Measurements from ENCODE around the gene PACRG.

PACRG gene

DNA sequence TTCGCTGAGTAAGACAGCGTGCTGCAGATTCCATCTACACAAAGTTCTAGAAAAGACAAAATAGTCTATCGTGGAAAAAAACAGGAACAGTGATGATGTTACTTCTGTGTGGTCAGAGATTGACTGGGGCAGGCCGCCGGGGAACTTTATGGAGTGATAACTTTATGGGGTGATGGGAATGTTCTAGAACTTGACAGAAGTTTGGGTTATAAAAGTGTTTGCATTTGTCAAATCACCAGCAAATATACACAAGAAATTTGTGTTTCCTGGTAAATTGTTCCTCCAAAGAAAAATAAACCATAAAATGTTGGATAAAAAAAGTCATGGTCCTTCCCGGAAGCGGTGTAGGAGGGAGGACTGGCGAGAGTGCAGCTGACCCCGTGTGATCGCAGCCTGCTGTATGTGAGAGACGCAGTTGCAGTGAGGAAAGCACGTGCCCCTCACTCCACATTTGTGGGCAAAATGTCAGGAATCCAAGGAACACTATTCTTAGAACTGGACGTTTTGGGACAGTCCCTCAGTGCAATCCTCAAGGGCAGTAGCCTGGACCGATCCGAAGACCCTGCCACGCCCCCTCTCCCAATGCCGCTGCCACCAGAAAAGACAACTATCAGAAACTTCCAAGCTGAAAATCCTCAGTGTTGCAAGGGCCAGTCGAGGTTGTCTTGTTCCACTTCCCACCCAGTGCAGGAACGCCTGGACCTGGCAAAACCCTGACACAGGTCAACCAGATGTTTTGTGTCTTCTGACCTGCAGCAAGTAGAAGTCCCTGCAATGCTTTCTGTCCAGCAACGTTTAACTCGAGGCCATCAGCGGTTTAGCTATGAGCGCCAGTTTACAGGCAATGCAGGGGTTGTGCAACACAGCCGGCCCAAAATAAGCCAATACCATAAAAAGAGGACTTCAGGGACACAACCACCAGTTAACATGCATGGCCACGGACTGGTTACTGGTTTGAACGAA lies 606.2 kb downstream of the PACRG start:
- H3K4me2 ChIP-seq (ENCODE audit: low read depth, low read length, poor library complexity, severe bottlenecking): no peak overlapping the region

DNA sequence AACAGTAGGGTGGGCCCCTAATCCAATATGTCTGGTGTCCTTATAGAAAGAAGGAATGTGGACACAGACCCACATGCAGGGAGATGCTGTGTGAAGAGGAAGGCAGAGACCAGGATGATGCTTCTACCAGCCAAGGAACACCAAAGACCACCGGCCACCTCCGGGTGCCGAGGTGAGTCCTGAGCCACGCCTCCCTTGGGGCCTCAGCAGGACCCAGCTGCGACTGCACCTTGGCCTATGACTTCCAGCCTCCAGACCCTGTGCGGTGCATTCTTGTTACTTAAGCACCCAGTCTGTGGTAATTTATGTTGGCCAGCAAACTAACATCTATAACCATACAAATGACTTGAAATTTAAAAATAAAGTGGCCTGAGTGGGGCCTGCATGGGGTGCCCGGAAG lies 607.3 kb downstream of the PACRG start:
- TF ChIP-seq, protein P1, sequence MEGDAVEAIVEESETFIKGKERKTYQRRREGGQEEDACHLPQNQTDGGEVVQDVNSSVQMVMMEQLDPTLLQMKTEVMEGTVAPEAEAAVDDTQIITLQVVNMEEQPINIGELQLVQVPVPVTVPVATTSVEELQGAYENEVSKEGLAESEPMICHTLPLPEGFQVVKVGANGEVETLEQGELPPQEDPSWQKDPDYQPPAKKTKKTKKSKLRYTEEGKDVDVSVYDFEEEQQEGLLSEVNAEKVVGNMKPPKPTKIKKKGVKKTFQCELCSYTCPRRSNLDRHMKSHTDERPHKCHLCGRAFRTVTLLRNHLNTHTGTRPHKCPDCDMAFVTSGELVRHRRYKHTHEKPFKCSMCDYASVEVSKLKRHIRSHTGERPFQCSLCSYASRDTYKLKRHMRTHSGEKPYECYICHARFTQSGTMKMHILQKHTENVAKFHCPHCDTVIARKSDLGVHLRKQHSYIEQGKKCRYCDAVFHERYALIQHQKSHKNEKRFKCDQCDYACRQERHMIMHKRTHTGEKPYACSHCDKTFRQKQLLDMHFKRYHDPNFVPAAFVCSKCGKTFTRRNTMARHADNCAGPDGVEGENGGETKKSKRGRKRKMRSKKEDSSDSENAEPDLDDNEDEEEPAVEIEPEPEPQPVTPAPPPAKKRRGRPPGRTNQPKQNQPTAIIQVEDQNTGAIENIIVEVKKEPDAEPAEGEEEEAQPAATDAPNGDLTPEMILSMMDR (IDR thresholded peaks at IDR 0.05; ENCODE audit: insufficient read depth, low read length, poor library complexity, severe bottlenecking): no peak
- no peak for TF ChIP-seq EZH2phosphoT487 (conservative IDR thresholded peaks at IDR 0.05; ENCODE audit: low read length)
- Histone ChIP-seq H3K27me3 (ENCODE audit: low read length) (no peaks in the 10 kb centered on the region), H3K79me2 (ENCODE audit: insufficient read depth, low read length) (no peaks in the 10 kb centered on the region), H3K9me2 (replicated peaks; ENCODE audit: insufficient read depth, low read length) (no peaks in the 10 kb centered on the region), H3K4me2 (ENCODE audit: low read depth, low read length, poor library complexity, severe bottlenecking) (no peak overlapping the region), H4K20me1 (ENCODE audit: low read depth, low read length) (no peaks in the 10 kb centered on the region), H3F3A (ENCODE audit: insufficient read depth) (no peaks in the 10 kb centered on the region), H3K27ac (ENCODE audit: low read depth, low read length) (no peak overlapping the region), H2AFZ (ENCODE audit: low read depth, low read length, severe bottlenecking) (no peak overlapping the region), H3K9ac (ENCODE audit: low read length) (no peak overlapping the region), H3K9me3 (ENCODE audit: insufficient read depth, low read length) (no peaks in the 10 kb centered on the region), H3K36me3 (ENCODE audit: low read length) (no peaks in the 10 kb centered on the region), H3K4me3 (ENCODE audit: insufficient read depth, low read length, poor library complexity, severe bottlenecking) (no peak overlapping the region)

More for the DNA sequence above, 606.2 kb downstream of the PACRG start:
- H2AFZ ChIP-seq (ENCODE audit: low read depth, low read length, severe bottlenecking): no peak overlapping the region
- no peak overlapping the region for H3K27ac ChIP-seq (ENCODE audit: low read depth, low read length)
- no peaks in the 10 kb centered on the region for H3K9me2 ChIP-seq (replicated peaks; ENCODE audit: insufficient read depth, low read length)
- no peaks in the 10 kb centered on the region for H3F3A ChIP-seq (ENCODE audit: insufficient read depth)
- TF ChIP-seq, protein P1 (IDR thresholded peaks at IDR 0.05; ENCODE audit: insufficient read depth, low read length, poor library complexity, severe bottlenecking): no peak
- TF ChIP-seq EZH2phosphoT487 (conservative IDR thresholded peaks at IDR 0.05; ENCODE audit: low read length): no peak
- H3K79me2 ChIP-seq (ENCODE audit: insufficient read depth, low read length): no peaks in the 10 kb centered on the region
- no peaks in the 10 kb centered on the region for H3K9me3 ChIP-seq (ENCODE audit: insufficient read depth, low read length)
- H3K4me3 ChIP-seq (ENCODE audit: insufficient read depth, low read length, poor library complexity, severe bottlenecking): no peak overlapping the region
- no peaks in the 10 kb centered on the region for H3K36me3 ChIP-seq (ENCODE audit: low read length)
- H3K9ac ChIP-seq (ENCODE audit: low read length): no peak overlapping the region
- no peaks in the 10 kb centered on the region for H3K27me3 ChIP-seq (ENCODE audit: low read length)
- no peaks in the 10 kb centered on the region for H4K20me1 ChIP-seq (ENCODE audit: low read depth, low read length)

DNA sequence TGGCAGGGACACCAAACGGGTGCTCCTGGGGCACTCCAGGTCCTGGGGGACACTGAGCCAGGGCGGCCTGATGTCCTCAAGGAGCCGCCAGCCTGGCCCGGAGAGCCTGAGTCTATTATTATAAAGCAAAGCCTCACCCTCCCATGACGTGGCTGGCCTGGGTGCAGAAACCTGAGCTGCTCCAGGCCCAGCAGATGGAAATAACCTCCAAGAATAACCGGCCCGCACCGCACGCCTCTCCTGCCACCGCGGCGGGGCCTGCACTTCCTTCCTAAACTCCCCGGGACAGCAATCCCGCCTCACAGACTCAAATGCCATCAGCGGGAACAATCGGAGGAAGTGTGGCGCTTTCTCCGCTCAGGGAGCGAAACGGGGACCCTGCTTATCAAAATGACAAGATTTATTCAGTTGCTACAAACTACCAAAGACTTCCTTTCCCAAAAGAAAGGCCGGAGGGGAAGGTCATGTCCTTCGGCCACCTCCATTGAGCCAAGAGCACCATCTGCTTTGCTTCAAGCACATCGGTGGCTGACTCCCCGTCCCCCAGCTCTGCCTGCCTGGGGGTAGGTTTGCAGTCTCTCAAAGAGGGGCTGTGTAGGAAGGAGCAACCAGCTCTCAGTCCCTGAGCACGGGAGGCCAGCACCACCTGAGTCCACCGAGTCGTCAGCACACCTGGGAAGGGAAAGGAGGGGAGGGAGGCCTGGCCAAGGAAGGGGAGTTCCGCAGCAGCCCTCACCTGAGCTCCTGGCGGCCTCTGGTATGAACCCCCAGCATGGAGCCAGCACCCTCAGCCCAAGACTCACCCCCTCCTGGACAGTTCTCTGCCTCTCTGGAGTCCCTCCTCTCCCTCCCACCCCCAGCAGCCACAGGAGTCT lies 608.1 kb downstream of the PACRG start:
- H2AFZ ChIP-seq (ENCODE audit: low read depth, low read length, severe bottlenecking): no peak overlapping the region
- H4K20me1 ChIP-seq (ENCODE audit: low read depth, low read length): no peaks in the 10 kb centered on the region
- TF ChIP-seq EZH2phosphoT487 (conservative IDR thresholded peaks at IDR 0.05; ENCODE audit: low read length): no peak
- TF ChIP-seq, protein P1 (IDR thresholded peaks at IDR 0.05; ENCODE audit: insufficient read depth, low read length, poor library complexity, severe bottlenecking): no peak
- no peaks in the 10 kb centered on the region for H3K79me2 ChIP-seq (ENCODE audit: insufficient read depth, low read length)
- no peaks in the 10 kb centered on the region for H3K9me3 ChIP-seq (ENCODE audit: insufficient read depth, low read length)
- no peak overlapping the region for H3K9ac ChIP-seq (ENCODE audit: low read length)
- H3K36me3 ChIP-seq (ENCODE audit: low read length): no peaks in the 10 kb centered on the region
- H3K4me2 ChIP-seq (ENCODE audit: low read depth, low read length, poor library complexity, severe bottlenecking): no peak overlapping the region
- H3K27ac ChIP-seq (ENCODE audit: low read depth, low read length): no peak overlapping the region
- no peaks in the 10 kb centered on the region for H3F3A ChIP-seq (ENCODE audit: insufficient read depth)
- no peaks in the 10 kb centered on the region for H3K27me3 ChIP-seq (ENCODE audit: low read length)
- H3K9me2 ChIP-seq (replicated peaks; ENCODE audit: insufficient read depth, low read length): no peaks in the 10 kb centered on the region
- no peak overlapping the region for H3K4me3 ChIP-seq (ENCODE audit: insufficient read depth, low read length, poor library complexity, severe bottlenecking)
